Astrocyte of the cerebellum (primary cell): ENCODE measurements around the gene TMEM114.

Source experiments
- DNase-seq: peaks from one replicate; pipeline ENCODE4 v3.0.0-alpha.2; 2011; ENCODE audit warnings: low read depth
- H3K4me3 ChIP-seq: 2 replicates; pipeline ENCODE4 v1.5.1; 2011; ENCODE audit warnings: mild to moderate bottlenecking, low read depth, low read length, moderate library complexity
- in situ Hi-C: cut with HindIII; loops from 2 replicates; pipeline ENCODE4 v1.10.0; 2017; ENCODE audit warnings: low sequenced_read_pairs
- TF ChIP-seq, protein P1 (sequence below): IDR thresholded peaks from 2 replicates; pipeline ENCODE4 v1.5.1; 2012; ENCODE audit warnings: low read length, low read depth, moderate library complexity, mild to moderate bottlenecking; ENCODE audit errors: missing control alignments

The TMEM114 gene

DNA sequence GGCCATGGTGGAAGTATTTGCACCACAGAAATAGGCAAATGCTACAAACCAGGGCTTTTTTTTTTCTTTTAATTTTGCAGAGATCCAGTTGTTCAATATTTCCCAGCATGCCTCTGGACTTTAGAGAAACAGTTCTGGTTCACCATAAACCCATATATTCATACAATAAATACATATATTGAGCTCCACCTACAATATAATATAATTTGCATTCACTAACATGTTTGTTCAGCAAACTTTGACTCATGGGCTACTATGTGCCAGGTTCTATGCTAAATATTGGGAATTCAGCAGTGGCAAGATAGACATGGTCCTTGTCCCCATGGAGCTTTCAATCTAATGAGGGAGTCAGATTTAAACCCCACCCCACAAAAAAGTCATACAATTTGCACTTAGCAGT lies 3.2 kb downstream of the TMEM114 start:
- DNase-seq, result no peak
- TF ChIP-seq, protein P1, sequence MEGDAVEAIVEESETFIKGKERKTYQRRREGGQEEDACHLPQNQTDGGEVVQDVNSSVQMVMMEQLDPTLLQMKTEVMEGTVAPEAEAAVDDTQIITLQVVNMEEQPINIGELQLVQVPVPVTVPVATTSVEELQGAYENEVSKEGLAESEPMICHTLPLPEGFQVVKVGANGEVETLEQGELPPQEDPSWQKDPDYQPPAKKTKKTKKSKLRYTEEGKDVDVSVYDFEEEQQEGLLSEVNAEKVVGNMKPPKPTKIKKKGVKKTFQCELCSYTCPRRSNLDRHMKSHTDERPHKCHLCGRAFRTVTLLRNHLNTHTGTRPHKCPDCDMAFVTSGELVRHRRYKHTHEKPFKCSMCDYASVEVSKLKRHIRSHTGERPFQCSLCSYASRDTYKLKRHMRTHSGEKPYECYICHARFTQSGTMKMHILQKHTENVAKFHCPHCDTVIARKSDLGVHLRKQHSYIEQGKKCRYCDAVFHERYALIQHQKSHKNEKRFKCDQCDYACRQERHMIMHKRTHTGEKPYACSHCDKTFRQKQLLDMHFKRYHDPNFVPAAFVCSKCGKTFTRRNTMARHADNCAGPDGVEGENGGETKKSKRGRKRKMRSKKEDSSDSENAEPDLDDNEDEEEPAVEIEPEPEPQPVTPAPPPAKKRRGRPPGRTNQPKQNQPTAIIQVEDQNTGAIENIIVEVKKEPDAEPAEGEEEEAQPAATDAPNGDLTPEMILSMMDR, result no peak
- in situ Hi-C loops, result no loop called here
- H3K4me3 ChIP-seq, result no peak overlapping the region

DNA sequence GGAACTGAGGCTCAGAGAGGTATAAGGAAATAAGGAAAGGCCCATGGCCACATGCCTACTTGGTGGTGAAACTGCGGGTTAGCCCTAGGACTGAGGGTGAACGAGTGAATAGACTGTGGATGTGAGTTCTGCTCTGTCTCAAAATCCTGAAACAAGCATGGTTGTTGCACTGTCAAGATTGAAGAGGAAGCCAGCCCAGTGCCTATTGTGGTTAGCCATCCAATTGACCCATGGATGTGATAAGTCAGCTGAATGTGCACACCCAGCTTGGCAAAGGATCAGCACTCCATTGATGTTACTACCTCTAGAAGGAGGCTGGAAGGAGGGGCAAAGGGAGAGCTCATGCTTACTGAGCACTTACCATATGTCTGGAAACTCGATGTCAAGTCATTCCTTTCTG lies 4.5 kb downstream of the TMEM114 start:
- DNase-seq, result no peak
- no peak overlapping the region for H3K4me3 ChIP-seq
- TF ChIP-seq, protein P1, result no peak
- in situ Hi-C loops, result no loop called here

DNA sequence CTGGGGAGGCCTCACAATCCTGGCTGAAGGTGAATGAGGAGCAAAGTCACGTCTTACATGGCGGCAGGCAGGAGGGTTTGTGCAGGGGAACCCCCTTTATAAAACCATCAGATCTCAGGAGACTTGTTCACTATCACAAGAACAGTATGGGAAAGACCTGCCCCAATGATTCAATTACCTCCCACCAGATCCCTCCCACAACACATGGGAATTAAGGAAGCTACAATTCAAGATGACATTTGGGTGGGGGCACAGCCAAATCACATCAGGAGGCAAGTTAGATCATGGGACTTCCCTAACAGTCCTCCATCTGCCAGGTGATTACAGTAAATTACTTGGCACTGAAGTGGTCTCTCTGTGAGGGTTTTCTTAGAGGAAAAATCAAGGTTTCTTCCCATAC lies 5.3 kb downstream of the TMEM114 start:
- in situ Hi-C loops, result no loop called here
- H3K4me3 ChIP-seq, result no peak overlapping the region
- DNase-seq, result no peak
- TF ChIP-seq, protein P1, result no peak

DNA sequence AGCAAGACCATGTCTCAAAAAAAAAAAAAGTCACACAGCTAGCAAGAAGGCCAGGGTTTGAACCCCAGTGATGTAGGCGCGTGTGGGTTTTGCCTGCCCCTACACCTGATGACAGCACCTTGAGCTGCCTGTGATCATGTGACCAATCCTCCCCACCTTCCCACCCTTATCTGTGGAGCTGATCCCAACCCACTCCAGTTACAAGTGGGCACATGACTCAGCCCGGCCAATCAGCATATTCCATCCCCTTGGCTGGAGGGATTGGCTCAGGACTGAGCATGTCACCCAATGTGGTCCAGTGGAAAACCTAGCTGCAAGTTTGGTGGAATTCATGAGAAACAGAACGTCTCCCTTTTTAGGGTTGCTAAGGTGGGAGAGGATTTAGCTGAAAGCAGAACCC lies 6.6 kb downstream of the TMEM114 start:
- in situ Hi-C loops, result no loop called here
- no peak for DNase-seq
- TF ChIP-seq, protein P1, result no peak
- no peak overlapping the region for H3K4me3 ChIP-seq

DNA sequence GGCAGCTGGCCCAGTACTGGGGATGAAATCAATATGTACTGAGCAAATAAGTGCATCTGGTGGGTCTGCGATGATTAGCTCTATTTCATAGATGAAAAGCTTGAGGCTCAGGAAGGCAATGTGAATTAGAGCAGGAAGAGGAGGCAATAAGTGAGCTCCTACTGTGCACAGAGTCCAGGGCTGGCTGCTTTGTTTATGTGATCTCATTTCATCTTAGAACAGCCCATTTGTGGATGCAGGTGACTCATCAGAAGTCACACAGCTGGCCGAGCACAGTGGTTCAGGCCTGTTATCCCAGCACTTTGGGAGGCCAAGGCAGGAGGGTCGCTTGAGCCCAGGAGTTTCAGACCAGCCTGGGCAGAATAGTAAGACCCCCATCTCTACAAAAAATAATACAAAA lies 7.1 kb downstream of the TMEM114 start:
- no peak for DNase-seq
- H3K4me3 ChIP-seq, result no peak overlapping the region
- in situ Hi-C loops, result no loop called here
- TF ChIP-seq, protein P1, result no peak

DNA sequence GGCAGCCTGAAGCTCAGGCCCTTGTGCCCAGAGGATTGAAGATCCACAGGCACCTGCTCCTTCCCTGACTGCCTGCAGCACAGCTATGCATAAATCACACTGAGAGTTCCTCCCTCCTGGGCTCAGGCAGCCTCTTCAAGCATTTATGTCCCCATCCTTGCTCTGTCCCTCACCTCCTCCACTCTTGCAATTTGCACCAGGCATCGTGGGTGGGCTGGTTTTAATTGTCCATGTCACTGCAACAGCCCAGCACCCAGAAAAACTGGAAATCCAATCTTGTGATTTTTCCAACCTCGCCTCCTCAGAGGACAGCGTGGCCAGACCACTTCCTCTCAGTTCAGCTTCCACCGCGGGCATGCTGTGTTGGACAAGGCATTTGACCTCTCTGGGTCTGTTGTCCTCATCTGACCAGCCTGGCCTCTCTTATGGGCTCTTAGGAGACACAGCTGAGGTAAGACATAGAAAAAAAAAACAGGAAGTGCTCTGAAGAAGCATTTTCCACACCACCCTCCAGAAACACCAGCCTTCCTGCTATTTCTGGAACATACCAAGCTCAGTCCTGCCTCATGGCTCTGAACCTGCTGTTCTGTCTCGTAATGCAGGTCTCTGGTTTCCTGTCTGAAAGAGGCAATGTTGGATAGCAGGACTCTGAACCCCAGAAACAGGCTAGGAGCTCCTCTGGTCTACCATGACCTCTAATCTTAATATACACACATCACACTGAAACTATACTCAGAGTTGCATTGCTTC lies 8.3 kb downstream of the TMEM114 start:
- TF ChIP-seq, protein P1, result no peak
- DNase-seq, result peak; percentile 5
- in situ Hi-C loops, result no loop called here
- no peak overlapping the region for H3K4me3 ChIP-seq
